GM23248 (cell line): ENCODE measurements around the gene SLC25A26. TPM values are rescaled to one million over a fixed set of nuclear protein-coding genes. Genes with fewer than 3 reads are reported as not detected.
"Not testable (repeated sequence)": the region's sequence is repeated elsewhere in the genome, so short reads cannot be mapped to it uniquely, and the experiment has no call there.

Experiments used
- DNase-seq: peaks from one replicate; pipeline ENCODE4 v3.0.0-alpha.2; 2015
- H2AFZ ChIP-seq: fragments of 200-600 bp; sonication (generic); 2 replicates; pipeline ENCODE4 v1.6.1; 2016; ENCODE audit warnings: antibody characterized with exemption
- H3F3A ChIP-seq: fragments of 200-600 bp; sonication (generic); 2 replicates; pipeline ENCODE4 v1.6.1; 2016; ENCODE audit warnings: mild to moderate bottlenecking, antibody characterized with exemption, mixed run types; ENCODE audit not compliant: insufficient read depth
- H3K27ac ChIP-seq: fragments of 200-600 bp; sonication (generic); 2 replicates; pipeline ENCODE4 v1.5.1; 2016; ENCODE audit warnings: mild to moderate bottlenecking
- H3K27me3 ChIP-seq: fragments of 200-600 bp; sonication (generic); replicated peaks from 2 replicates; pipeline ENCODE4 v1.6.1; 2016; ENCODE audit warnings: mild to moderate bottlenecking; ENCODE audit not compliant: insufficient read depth
- H3K36me3 ChIP-seq: fragments of 200-600 bp; sonication (generic); 2 replicates; pipeline ENCODE4 v1.6.1; 2016; ENCODE audit warnings: low read depth, mild to moderate bottlenecking
- H3K4me1 ChIP-seq: fragments of 200-600 bp; sonication (generic); 2 replicates; pipeline ENCODE4 v1.6.1; 2016; ENCODE audit warnings: mild to moderate bottlenecking; ENCODE audit not compliant: insufficient read depth
- H3K4me2 ChIP-seq: fragments of 200-600 bp; sonication (generic); one replicate; pipeline ENCODE4 v1.6.1; 2016; ENCODE audit warnings: mild to moderate bottlenecking; ENCODE audit not compliant: unreplicated experiment
- H3K4me3 ChIP-seq: fragments of 200-600 bp; sonication (generic); 2 replicates; pipeline ENCODE4 v1.5.1; 2016; ENCODE audit warnings: mild to moderate bottlenecking
- H3K79me2 ChIP-seq: fragments of 200-600 bp; sonication (generic); 2 replicates; pipeline ENCODE4 v1.6.1; 2016; ENCODE audit warnings: mild to moderate bottlenecking; ENCODE audit not compliant: insufficient read depth
- H3K9ac ChIP-seq: fragments of 200-600 bp; sonication (generic); 2 replicates; pipeline ENCODE4 v1.6.1; 2016; ENCODE audit warnings: mild to moderate bottlenecking
- H3K9me2 ChIP-seq: fragments of 200-600 bp; sonication (generic); 2 replicates; pipeline ENCODE4 v1.6.1; 2016; ENCODE audit warnings: mixed run types, mild to moderate bottlenecking, moderate library complexity; ENCODE audit not compliant: insufficient read depth
- H3K9me3 ChIP-seq: fragments of 200-600 bp; sonication (generic); one replicate; pipeline ENCODE4 v1.6.1; 2017; ENCODE audit warnings: low read depth
- H4K20me1 ChIP-seq: fragments of 200-600 bp; sonication (generic); 2 replicates; pipeline ENCODE4 v1.6.0; 2016; ENCODE audit not compliant: insufficient read depth
- EZH2 ChIP-seq: fragments of 200-600 bp; sonication (generic); IDR thresholded peaks from 2 replicates; pipeline ENCODE4 v1.6.1; 2018; ENCODE audit warnings: antibody characterized with exemption, mild to moderate bottlenecking; ENCODE audit not compliant: insufficient read depth, poor library complexity, severe bottlenecking
- EZH2phosphoT487 ChIP-seq: fragments of 200-600 bp; sonication (generic); IDR thresholded peaks from 2 replicates; pipeline ENCODE4 v1.6.1; 2018; ENCODE audit warnings: antibody characterized with exemption, moderate library complexity, mild to moderate bottlenecking, low read depth; ENCODE audit not compliant: insufficient read depth
- WGBS, 2 experiments: methylation state at CpG; one replicate each; pipeline ENCODE4 v1.1.6; 2015 to 2017; ENCODE audit warnings: low lambda C conversion rate in 2 of 2, low coverage in 1 of 2; ENCODE audit errors: missing lambda C conversion rate in 2 of 2; 5-methylcytosine and 5-hydroxymethylcytosine counted together
- in situ Hi-C: fragments of 300-500 bp; cut with MboI; formaldehyde crosslinking; loops from 2 replicates; pipeline ENCODE4 v1.15.0; 2020
- polyA plus RNA-seq: library from polyadenylated mRNA; unstranded; fragments of >200 nt; fragmentation: Nextera tagmentation; extraction: Ambion mirVana; gene quantifications from 2 replicates; pipeline ENCODE4 v1.2.1, GENCODE V29; 2016
- total RNA-seq: library from RNA; depleted of rRNA; stranded (reverse); fragments of >200 nt; shearing (Covaris generic); gene quantifications from 2 replicates; pipeline ENCODE4 v1.2.3, GENCODE V29; 2014

SLC25A26 gene
- total and polyA plus RNA-seq, 2 experiments from 2014 or later, result 25.2 to 26.9 TPM

- H3K9me2 ChIP-seq, result no peaks in the 10 kb centered on the region
- no peaks in the 10 kb centered on the region for H3K4me1 ChIP-seq
- no peak overlapping the region for H3K9ac ChIP-seq
- no peak overlapping the region for H3K27ac ChIP-seq
- H3F3A ChIP-seq, result no peaks in the 10 kb centered on the region
- no peaks in the 10 kb centered on the region for H4K20me1 ChIP-seq
- H3K36me3 ChIP-seq, result no peaks in the 10 kb centered on the region
- no peak for DNase-seq
- H3K79me2 ChIP-seq, result no peaks in the 10 kb centered on the region
- no peak overlapping the region for H2AFZ ChIP-seq
- no peak overlapping the region for H3K4me2 ChIP-seq
- H3K9me3 ChIP-seq, result no peaks in the 10 kb centered on the region
- H3K4me3 ChIP-seq, result no peak overlapping the region
- TF ChIP-seq EZH2phosphoT487 (no peak), EZH2 (no peak)
- in situ Hi-C loops, result no loop called here
- no peaks in the 10 kb centered on the region for H3K27me3 ChIP-seq
- 91 to 93% methylated on average over 2 of the region's 2 CpGs for WGBS, 2 experiments
These were observed 50.4 kb downstream of the SLC25A26 start for GRCh38 chr3:66271231-66271630.

GRCh38 chr3:66272016-66272415 is 51.2 kb downstream of the SLC25A26 start:
- no peaks in the 10 kb centered on the region for H3K27me3 ChIP-seq
- WGBS, 2 experiments, result 100% methylated on average over 1 of the region's 1 CpG
- no peaks in the 10 kb centered on the region for H3K9me3 ChIP-seq
- H3K4me2 ChIP-seq, result no peak overlapping the region
- H3F3A ChIP-seq, result no peaks in the 10 kb centered on the region
- no peak for TF ChIP-seq EZH2phosphoT487
- TF ChIP-seq EZH2, result no peak
- H3K9ac ChIP-seq, result no peak overlapping the region
- H3K36me3 ChIP-seq, result no peaks in the 10 kb centered on the region
- no peaks in the 10 kb centered on the region for H3K79me2 ChIP-seq
- H2AFZ ChIP-seq, result no peak overlapping the region
- no peak for DNase-seq
- H3K4me1 ChIP-seq, result no peaks in the 10 kb centered on the region
- H3K9me2 ChIP-seq, result no peaks in the 10 kb centered on the region
- H3K4me3 ChIP-seq, result no peak overlapping the region
- H3K27ac ChIP-seq, result no peak overlapping the region
- in situ Hi-C loops, result no loop called here
- no peaks in the 10 kb centered on the region for H4K20me1 ChIP-seq

GRCh38 chr3:66274837-66275236 is 54.0 kb downstream of the SLC25A26 start:
- in situ Hi-C loops, result loop anchor here (5.0 kb wide), 1 partner anchor 552 kb away; no protein-coding TSS in a partner anchor
- WGBS, 2 experiments, result 92 to 94% methylated on average over 6 of the region's 6 CpGs

DNA sequence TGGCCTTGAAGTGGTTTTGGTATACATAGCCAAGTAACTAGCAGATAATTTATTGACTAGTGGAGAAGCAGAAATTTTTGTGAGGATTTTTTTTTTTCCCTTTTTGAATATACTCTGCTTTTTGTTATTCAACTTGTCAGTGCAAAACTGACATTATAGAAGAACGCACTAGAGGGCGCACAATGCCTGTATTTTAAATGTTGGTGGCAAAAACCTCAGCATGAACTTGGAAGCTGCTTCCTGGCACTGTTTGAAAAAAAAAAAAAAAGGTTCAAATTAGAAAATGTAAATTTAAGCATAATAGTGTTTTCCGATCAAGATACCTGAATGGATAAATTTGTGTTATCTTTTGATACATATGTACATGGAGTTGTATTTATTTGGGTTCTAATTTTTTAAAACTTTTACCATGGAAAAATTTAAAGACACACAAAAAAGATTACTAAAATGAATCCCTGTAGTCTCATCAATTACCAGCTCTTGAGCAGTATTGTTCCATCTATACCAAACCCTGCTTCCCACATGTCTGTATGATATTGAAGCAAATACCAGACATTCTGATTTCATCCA is 56.0 kb downstream of the SLC25A26 start:
- H4K20me1 ChIP-seq, result no peaks in the 10 kb centered on the region
- H3K36me3 ChIP-seq, result no peaks in the 10 kb centered on the region
- H3K4me3 ChIP-seq, result no peak overlapping the region
- no peak overlapping the region for H3K9ac ChIP-seq
- no peak overlapping the region for H3K4me2 ChIP-seq
- H3K9me3 ChIP-seq, result no peaks in the 10 kb centered on the region
- no peak for TF ChIP-seq EZH2
- no peak for TF ChIP-seq EZH2phosphoT487
- no peak overlapping the region for H2AFZ ChIP-seq
- no peaks in the 10 kb centered on the region for H3K79me2 ChIP-seq
- 2 to 3% methylated on average over 3 of the region's 3 CpGs for WGBS, 2 experiments
- no peak overlapping the region for H3K27ac ChIP-seq
- H3K4me1 ChIP-seq, result no peaks in the 10 kb centered on the region
- no peaks in the 10 kb centered on the region for H3K27me3 ChIP-seq
- no peaks in the 10 kb centered on the region for H3K9me2 ChIP-seq
- H3F3A ChIP-seq, result no peaks in the 10 kb centered on the region
- in situ Hi-C loops, result loop anchor here (5.0 kb wide), 1 partner anchor 551 kb away; no protein-coding TSS in a partner anchor
- peak; percentile 82 for DNase-seq

More at GRCh38 chr3:66274837-66275236, 54.0 kb downstream of the SLC25A26 start:
- not testable (repeated sequence) for DNase-seq, H3K36me3 ChIP-seq, H3F3A ChIP-seq, H2AFZ ChIP-seq, H3K4me3 ChIP-seq, H3K9me2 ChIP-seq, H3K79me2 ChIP-seq, H3K4me2 ChIP-seq, H3K9ac ChIP-seq, H3K27ac ChIP-seq, H3K9me3 ChIP-seq, H4K20me1 ChIP-seq, H3K27me3 ChIP-seq, H3K4me1 ChIP-seq

GRCh38 chr3:66279168-66279567 is 58.4 kb downstream of the SLC25A26 start:
- Histone ChIP-seq H3K9me2 (no peaks in the 10 kb centered on the region), H3K27ac (no peak overlapping the region), H3K36me3 (no peaks in the 10 kb centered on the region), H3K27me3 (no peaks in the 10 kb centered on the region), H3K9me3 (no peaks in the 10 kb centered on the region), H3K79me2 (no peaks in the 10 kb centered on the region), H3K9ac (no peak overlapping the region), H2AFZ (no peak overlapping the region), H3K4me2 (no peak overlapping the region), H4K20me1 (no peaks in the 10 kb centered on the region), H3K4me1 (no peaks in the 10 kb centered on the region), H3F3A (no peaks in the 10 kb centered on the region), H3K4me3 (no peak overlapping the region)
- TF ChIP-seq EZH2 (no peak), EZH2phosphoT487 (no peak)
- no peak for DNase-seq
- WGBS, 2 experiments, result 93 to 97% methylated on average over 1 of the region's 1 CpG
- in situ Hi-C loops, result loop anchor here (5.0 kb wide), 1 partner anchor 548 kb away; no protein-coding TSS in a partner anchor
